Skeletal muscle satellite cell (primary cell): ENCODE data around the gene GPATCH8.
"Not testable (repeated sequence)": the region's sequence is repeated elsewhere in the genome, so short reads cannot be mapped to it uniquely, and the experiment has no call there.

Source experiments
- H3K27me3 ChIP-seq: 2 replicates; pipeline ENCODE4 v1.7.0; 2013; ENCODE audit warnings: low read length; ENCODE audit not compliant: control insufficient read depth, insufficient read depth
- H3K36me3 ChIP-seq: 2 replicates; pipeline ENCODE4 v1.7.0; 2013; ENCODE audit warnings: mild to moderate bottlenecking, control low read depth, low read length; ENCODE audit not compliant: insufficient read depth
- H3K4me1 ChIP-seq: 2 replicates; pipeline ENCODE4 v1.7.0; 2013; ENCODE audit warnings: low read length; ENCODE audit not compliant: control insufficient read depth, insufficient read depth
- H3K4me2 ChIP-seq: 2 replicates; pipeline ENCODE4 v1.7.0; 2013; ENCODE audit warnings: mild to moderate bottlenecking, low read length
- H3K4me3 ChIP-seq: 2 replicates; pipeline ENCODE4 v1.7.0; 2013; ENCODE audit warnings: low read length
- H3K9ac ChIP-seq: 2 replicates; pipeline ENCODE4 v1.7.0; 2013; ENCODE audit warnings: mild to moderate bottlenecking, low read depth, low read length, moderate library complexity
- H3K9me3 ChIP-seq: replicated peaks from 2 replicates; pipeline ENCODE4 v1.7.0; 2013; ENCODE audit warnings: mild to moderate bottlenecking, control low read depth, low read length

Gene GPATCH8

DNA sequence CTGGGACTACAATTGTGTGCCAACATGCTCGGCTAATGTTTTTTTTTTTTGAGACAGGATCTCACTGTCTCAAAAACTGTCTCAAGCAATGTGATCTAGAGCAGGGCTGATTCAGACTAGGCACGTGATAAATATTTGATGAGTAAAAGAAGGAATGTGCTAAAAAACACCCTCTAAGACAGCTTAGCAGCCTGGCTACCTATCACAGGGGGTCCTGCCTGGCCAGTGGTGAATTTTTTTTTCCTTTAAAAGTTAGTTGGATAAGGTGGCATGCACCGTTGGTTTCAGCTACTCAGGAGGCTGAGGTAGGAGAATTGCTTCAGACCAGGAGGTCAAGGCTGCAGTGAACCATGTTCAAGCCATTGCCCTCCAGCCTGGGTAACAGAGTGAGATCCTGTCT lies 14.8 kb upstream of the GPATCH8 start:
- peak overlapping the region; percentile 45 for H3K4me2 ChIP-seq
- no peaks in the 10 kb centered on the region for H3K36me3 ChIP-seq
- H3K4me3 ChIP-seq = peak overlapping the region; percentile 38
- H3K9me3 ChIP-seq = no peaks in the 10 kb centered on the region
- H3K27me3 ChIP-seq = no peaks in the 10 kb centered on the region
- H3K4me1 ChIP-seq = peaks cover 10% of the 10 kb centered on the region
- peak overlapping the region; percentile 1 for H3K9ac ChIP-seq

DNA sequence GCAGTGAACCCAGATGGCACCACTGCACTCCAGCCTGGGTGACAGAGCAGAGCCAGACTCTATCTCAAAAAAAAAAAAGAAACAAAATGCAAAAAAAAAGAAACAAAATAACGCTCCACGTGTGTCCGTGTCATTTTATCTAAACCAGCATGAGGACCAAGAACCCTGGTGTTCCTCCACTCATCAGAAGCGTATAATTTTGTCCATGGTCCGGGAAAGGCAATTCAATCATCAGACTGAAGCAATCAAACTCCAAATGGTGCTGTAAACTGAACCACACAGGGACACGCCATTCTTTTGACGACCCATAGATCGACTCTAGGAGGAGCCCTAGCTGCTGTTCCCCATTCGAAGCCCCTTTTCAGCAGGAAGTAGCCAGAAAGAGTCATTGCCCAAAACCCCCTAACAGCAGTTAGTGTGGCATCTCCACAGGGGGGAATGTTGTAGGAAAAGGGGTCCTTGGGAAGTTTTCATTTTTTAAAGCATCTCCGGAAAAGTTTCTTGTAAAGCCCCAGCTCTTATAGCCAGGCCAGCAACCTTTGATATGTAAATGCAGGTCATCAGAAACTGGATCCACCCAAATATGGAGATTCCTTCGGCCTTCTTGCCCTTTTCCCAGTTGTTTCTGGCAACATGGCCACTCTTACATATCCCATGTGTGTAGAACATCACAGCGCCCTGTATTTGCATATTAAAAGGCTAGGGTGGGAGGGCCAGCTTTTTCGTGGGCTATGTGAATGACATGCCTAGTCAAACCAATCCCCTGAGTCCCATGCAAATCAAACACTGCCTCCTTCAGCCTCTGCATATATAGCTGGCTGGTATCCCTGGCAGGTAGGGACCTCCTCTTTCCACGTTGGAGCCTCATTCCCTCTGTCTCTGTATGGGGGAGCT lies 8.3 kb upstream of the GPATCH8 start:
- not testable (repeated sequence) for H3K36me3 ChIP-seq, H3K4me1 ChIP-seq

DNA sequence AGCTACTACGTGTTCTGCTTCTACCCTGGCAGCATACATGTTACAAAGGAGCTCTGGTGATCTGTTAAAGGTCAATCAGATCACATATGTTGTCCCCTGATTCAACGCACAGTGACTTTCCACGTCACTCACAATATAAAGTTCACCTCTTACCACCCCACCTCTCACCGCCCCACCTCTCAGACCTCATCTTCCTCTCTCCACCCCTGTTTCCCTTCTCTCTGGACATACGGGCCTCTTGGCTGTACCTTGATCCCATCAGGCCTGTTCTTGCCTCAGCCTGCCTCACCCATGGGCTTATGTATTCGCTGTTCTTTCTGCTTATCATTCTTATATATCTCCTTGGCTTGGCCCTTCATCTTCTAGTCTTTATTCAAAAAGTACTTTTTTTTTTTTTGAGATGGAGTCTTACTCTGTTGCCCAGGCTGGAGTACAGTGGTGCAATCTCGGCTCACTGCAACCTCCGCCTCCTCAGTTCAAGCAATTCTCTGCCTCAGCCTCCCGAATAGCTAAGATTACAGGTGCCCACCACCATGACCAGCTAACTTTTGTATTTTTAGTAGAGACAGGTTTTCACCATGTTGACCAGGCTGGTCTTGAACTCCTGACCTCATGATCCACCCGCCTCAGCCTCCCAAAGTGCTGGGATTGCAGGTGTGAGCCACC lies 3.9 kb upstream of the GPATCH8 start:
- H3K27me3 ChIP-seq, H3K4me2 ChIP-seq, H3K9ac ChIP-seq, H3K4me1 ChIP-seq, H3K9me3 ChIP-seq, H3K36me3 ChIP-seq, H3K4me3 ChIP-seq: not testable (repeated sequence)

More for the DNA sequence above, 8.3 kb upstream of the GPATCH8 start:
- H3K4me3 ChIP-seq, H3K9me3 ChIP-seq, H3K9ac ChIP-seq, H3K27me3 ChIP-seq: not testable (repeated sequence)
- H3K4me2 ChIP-seq = peak overlapping the region; percentile 47

DNA sequence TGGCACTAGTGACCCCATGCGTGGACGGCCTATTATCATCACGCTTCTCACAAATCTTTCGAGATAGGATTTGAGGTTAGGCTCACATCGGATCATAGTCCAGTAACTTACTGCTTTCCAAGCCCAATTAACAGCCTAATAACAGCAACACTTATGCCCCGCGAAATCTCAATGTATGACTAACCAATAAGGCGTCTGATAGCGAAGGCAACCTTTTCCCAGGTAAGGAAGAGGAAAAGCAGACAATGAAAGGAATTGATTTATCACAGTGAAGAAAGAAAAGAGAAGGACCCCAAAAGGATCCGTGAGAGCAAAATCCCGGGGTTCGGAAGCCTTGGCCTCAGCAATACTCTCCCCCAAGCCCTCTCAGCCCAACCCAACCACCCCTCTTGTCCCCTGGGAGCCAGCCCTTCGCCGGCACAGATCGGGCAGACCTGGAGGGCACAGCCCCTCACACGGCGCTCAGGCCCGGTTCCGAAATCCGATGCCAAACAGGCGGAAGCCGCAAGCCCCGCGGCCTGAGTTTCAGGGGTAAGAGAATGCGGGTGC lies 534 bp downstream of the GPATCH8 start:
- Histone ChIP-seq H3K4me2 (peak overlapping the region; percentile 91), H3K4me1 (peaks cover 18% of the 10 kb centered on the region)

DNA sequence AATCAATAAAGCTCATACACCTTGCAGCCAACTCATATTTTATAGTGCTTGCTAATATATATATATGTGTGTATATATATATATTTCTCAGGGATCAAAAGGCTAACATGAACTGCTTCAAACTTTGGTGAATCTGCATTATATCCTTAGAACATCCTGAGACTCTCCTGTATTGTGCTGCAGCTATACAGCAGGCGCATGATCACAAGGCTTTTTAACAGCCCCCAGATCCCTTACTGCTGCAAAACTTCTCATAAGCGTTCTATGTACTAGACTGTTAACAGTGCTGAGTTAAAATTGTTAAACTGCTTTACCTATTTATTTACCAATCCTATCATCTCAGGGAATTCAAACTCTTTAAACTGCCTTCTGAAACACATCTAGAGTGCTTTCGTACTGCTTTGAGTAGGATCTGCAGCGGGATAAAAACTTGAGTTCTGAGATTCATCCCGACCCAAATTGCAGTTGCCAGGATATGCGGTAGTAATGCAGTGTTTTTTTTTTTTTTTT lies 1.3 kb downstream of the GPATCH8 start:
- Histone ChIP-seq H3K36me3 (no peaks in the 10 kb centered on the region), H3K4me1 (peaks cover 18% of the 10 kb centered on the region), H3K27me3 (no peaks in the 10 kb centered on the region), H3K9ac (peak overlapping the region; percentile 96), H3K4me2 (peak overlapping the region; percentile 91), H3K9me3 (no peaks in the 10 kb centered on the region), H3K4me3 (peak overlapping the region; percentile 89)

More for the DNA sequence above, 534 bp downstream of the GPATCH8 start:
- H3K36me3 ChIP-seq = no peaks in the 10 kb centered on the region
- H3K9ac ChIP-seq = peak overlapping the region; percentile 96
- peak overlapping the region; percentile 89 for H3K4me3 ChIP-seq
- H3K27me3 ChIP-seq = no peaks in the 10 kb centered on the region
- no peaks in the 10 kb centered on the region for H3K9me3 ChIP-seq

DNA sequence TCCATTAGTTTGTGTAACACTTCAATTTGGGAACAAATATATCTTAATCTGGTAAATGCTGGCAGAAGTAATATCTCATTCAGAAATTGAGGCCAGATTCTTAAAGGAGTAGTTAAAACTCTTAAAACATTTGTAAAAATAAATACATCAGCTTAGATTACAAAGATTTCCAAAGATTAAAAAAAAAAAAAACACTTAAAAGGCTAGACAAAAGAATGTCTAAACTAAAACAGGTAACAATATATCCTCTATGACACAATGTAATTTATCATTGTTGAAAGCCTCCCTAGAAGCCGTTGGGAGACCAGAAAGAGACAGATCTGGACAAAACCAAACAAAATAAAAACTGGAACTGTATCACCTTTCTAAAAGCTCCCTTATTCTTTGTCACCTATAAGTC lies 3.5 kb downstream of the GPATCH8 start:
- Histone ChIP-seq H3K9ac (no peak overlapping the region), H3K27me3 (no peaks in the 10 kb centered on the region), H3K4me3 (no peak overlapping the region), H3K4me2 (peak overlapping the region; percentile 40), H3K36me3 (no peaks in the 10 kb centered on the region), H3K9me3 (no peaks in the 10 kb centered on the region), H3K4me1 (peaks cover 18% of the 10 kb centered on the region)

DNA sequence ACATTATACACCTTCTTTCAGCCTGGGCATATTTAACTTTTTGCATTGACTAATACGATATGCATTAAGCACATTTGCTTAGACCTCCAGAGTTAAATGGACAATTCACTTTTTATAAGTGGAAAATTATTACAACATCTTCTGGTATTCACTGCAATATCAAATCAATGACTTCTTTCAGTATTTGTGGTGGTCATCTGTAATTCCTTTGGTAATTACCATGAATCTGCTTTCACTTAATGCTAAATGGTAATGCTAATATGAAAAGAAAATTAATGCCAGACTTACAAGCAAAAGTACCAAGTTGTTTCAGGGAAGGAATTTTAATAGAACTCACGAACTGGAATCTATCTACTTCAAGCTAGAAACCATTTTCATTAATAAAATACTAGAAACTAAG lies 6.4 kb downstream of the GPATCH8 start:
- no peaks in the 10 kb centered on the region for H3K27me3 ChIP-seq
- peaks cover 11% of the 10 kb centered on the region for H3K4me1 ChIP-seq
- H3K36me3 ChIP-seq = no peaks in the 10 kb centered on the region
- no peaks in the 10 kb centered on the region for H3K9me3 ChIP-seq
- H3K9ac ChIP-seq = no peak overlapping the region
- no peak overlapping the region for H3K4me3 ChIP-seq
- H3K4me2 ChIP-seq = no peak overlapping the region

DNA sequence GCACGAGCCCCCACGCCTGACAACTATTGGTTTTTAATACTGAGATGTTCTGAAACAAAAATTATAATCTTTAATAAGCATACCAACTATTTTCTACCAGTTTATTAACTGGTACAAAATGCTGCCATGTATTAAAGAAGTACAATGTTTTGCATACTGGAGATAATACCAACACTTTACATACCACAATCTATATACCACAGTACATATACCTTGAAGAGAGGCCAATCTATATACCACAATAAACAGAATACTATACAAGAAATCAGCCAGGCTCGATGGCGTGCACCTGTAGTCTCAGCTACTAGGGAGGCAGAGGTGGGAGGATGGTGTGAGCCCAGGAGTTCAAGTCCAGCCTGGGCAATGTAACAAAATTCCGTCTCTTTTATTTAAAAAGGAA lies 9.9 kb downstream of the GPATCH8 start:
- H3K9ac ChIP-seq = no peak overlapping the region
- no peaks in the 10 kb centered on the region for H3K9me3 ChIP-seq
- peaks cover 3% of the 10 kb centered on the region for H3K36me3 ChIP-seq
- no peak overlapping the region for H3K4me3 ChIP-seq
- H3K27me3 ChIP-seq = no peaks in the 10 kb centered on the region
- H3K4me1 ChIP-seq = no peaks in the 10 kb centered on the region
- no peak overlapping the region for H3K4me2 ChIP-seq

DNA sequence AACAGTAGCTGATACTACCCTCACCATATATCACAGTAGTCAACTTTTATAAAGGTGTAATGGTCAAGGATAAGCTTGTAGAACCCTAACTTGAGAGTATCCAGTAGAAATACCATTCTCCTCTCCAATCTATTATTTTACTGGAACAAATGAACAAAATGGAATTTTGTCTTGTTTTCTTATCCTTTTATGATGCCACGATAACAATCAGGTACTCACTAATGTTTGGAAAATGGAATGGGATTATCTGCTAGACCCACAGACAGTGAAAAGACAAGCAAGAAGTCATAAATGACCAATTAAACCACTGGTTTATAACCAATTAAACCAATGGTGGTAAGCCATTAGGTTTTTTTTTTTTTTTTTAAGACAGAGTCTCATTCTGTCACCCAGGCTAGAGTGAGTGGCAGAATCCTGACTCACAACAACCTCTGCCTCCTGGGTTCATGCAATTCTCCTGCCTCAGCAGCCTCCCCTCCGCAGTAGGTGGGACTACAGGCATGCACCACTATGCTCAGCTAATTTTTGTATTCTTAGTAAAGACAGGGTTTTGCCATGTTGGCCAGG lies 10.4 kb downstream of the GPATCH8 start:
- Histone ChIP-seq H3K4me1 (no peaks in the 10 kb centered on the region), H3K4me2 (no peak overlapping the region), H3K4me3 (no peak overlapping the region), H3K36me3 (peaks cover 3% of the 10 kb centered on the region), H3K27me3 (no peaks in the 10 kb centered on the region), H3K9me3 (no peaks in the 10 kb centered on the region), H3K9ac (no peak overlapping the region)

DNA sequence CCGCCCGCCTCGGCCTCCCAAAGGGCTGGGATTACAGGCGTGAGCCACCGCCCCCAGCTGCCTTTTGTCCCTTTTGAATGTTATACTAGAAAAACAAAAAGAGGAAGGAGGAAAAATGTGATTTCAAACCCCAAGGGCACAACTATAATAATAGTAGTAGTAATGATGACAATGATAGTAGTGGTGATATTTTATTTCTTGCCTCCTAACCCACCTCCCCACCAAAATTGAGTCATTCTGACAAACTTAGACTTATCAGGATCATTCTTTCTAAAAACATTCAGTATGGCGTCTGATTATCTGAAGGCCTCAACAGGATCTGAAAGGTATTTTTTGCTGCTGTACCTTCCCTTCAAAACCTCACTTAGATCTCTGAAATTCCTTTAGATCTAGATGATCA lies 13.6 kb downstream of the GPATCH8 start:
- Histone ChIP-seq H3K4me1 (no peaks in the 10 kb centered on the region), H3K9me3 (no peaks in the 10 kb centered on the region), H3K4me2 (no peak overlapping the region), H3K9ac (no peak overlapping the region), H3K4me3 (no peak overlapping the region), H3K27me3 (no peaks in the 10 kb centered on the region), H3K36me3 (peaks cover 3% of the 10 kb centered on the region)

DNA sequence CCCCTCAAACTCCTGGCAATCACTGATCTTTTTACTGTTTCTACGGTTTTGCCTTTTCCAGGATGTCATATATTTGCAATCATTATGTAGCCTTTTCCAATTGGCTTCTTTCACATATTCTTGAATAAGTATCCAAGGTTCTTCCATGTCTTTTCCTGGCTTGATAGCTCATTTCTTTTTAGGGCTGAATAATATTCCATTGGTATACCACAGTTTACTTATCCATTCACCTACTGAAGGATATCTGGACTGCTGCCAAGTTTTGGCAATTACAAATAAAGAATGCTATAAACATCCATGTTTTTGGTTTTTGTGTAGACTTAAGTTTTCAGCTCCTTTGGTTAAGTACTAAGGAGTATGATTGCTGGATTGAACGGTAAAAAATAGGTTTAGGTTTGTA lies 16.0 kb downstream of the GPATCH8 start:
- H3K27me3 ChIP-seq = no peaks in the 10 kb centered on the region
- no peak overlapping the region for H3K9ac ChIP-seq
- no peaks in the 10 kb centered on the region for H3K4me1 ChIP-seq
- H3K9me3 ChIP-seq = no peaks in the 10 kb centered on the region
- H3K4me2 ChIP-seq = no peak overlapping the region
- H3K36me3 ChIP-seq = peaks cover 3% of the 10 kb centered on the region
- no peak overlapping the region for H3K4me3 ChIP-seq
